HepG2 (cell line): ENCODE results near the gene IFT80. TPM values are rescaled to one million over a fixed set of nuclear protein-coding genes. Genes with fewer than 3 reads are reported as not detected.

ENCODE experiments used
- ATAC-seq: fragments of 200-7000 bp; cut with Tn5 transposase; 3 replicates; pipeline ENCODE4 v1.9.1; 2020; ENCODE audit warnings: mild to moderate bottlenecking, moderate library complexity
- BruUV-seq: library from RNA; stranded (reverse); fragments of 400-500 nt; replicated peaks from 2 replicates; lab custom pipeline; 2021; lab: Mats Ljungman, UMichigan
- CTCF ChIA-PET: fragments of 300-600 bp; formaldehyde crosslinking; extraction: SDS; loops from one replicate; lab custom pipeline; 2021; ENCODE audit warnings: low total read pairs, inconsistent platforms, low intra/inter-chr PET ratio; lab: Yijun Ruan, JAX
- POLR2A ChIA-PET: fragments of 350-600 bp; sonication (Branson Sonifier 250); formaldehyde crosslinking; loops from one replicate; lab custom pipeline; 2020; ENCODE audit warnings: antibody characterized with exemption, inconsistent platforms; lab: Yijun Ruan, JAX
- DNase-seq: peaks from one replicate; pipeline ENCODE4 v3.0.0-alpha.2; 2015; ENCODE audit warnings: low spot score
- FAIRE-seq: peaks from 3 replicates; lab custom pipeline; 2011; peaks lifted over from hg19 to GRCh38; lab: Jason Lieb, UNC
- H2AFZ ChIP-seq: one replicate; pipeline ENCODE4 v1.6.1; 2011; ENCODE audit warnings: low read length, inconsistent platforms
- H3K27ac ChIP-seq: fragments of 300-600 bp; 3 replicates; pipeline ENCODE4 v1.8.0; 2011; ENCODE audit warnings: mixed run types, mild to moderate bottlenecking, mixed read lengths, low read length, inconsistent platforms; ENCODE audit not compliant: insufficient read depth; ENCODE audit errors: extremely low read length
- H3K27me3 ChIP-seq, 2 experiments: fragments of 200-600 bp in 1 of 2; 2 replicates in 1 of 2; 3 replicates in 1 of 2; pipeline versions ENCODE4 v1.6.0 to v1.8.0; 2011; ENCODE audit warnings: low read length in 2 of 2, mild to moderate bottlenecking in 2 of 2, moderate library complexity in 2 of 2, inconsistent platforms in 1 of 2; ENCODE audit not compliant: insufficient read depth in 2 of 2, control insufficient read depth in 1 of 2
- H3K36me3 ChIP-seq, 2 experiments: fragments of 200-600 bp in 1 of 2; replicated peaks in 1 of 2; 2 replicates in 1 of 2; 3 replicates in 1 of 2; pipeline versions ENCODE4 v1.5.1 to v1.8.0; 2011; ENCODE audit warnings: low read length in 2 of 2, inconsistent platforms in 1 of 2; ENCODE audit not compliant: insufficient read depth in 2 of 2, control insufficient read depth in 1 of 2
- H3K4me1 ChIP-seq: 2 replicates; pipeline ENCODE4 v1.5.1; 2012; ENCODE audit warnings: low read length, inconsistent platforms; ENCODE audit not compliant: insufficient read depth
- H3K4me2 ChIP-seq: 2 replicates; pipeline ENCODE4 v1.6.0; 2011; ENCODE audit warnings: low read depth, low read length, inconsistent platforms
- H3K4me3 ChIP-seq, 3 experiments: fragments of 200-600 bp in 1 of 3; sonication (generic), shearing (Covaris generic) in 1 of 3; replicated peaks in 1 of 3; 2 replicates each; pipeline ENCODE4 v1.5.1; 2011 to 2016; ENCODE audit warnings: low read length in 3 of 3, inconsistent platforms in 2 of 3, low read depth in 2 of 3, mild to moderate bottlenecking in 2 of 3, control low read depth in 1 of 3, mixed read lengths in 1 of 3; ENCODE audit not compliant: insufficient read depth in 1 of 3
- H3K79me2 ChIP-seq: one replicate; pipeline ENCODE4 v1.6.1; 2011; ENCODE audit warnings: low read length, inconsistent platforms; ENCODE audit not compliant: insufficient read depth
- H3K9ac ChIP-seq: 2 replicates; pipeline ENCODE4 v1.6.0; 2011; ENCODE audit warnings: mild to moderate bottlenecking, low read depth, low read length, inconsistent platforms; ENCODE audit not compliant: insufficient read depth
- H3K9me3 ChIP-seq: 2 replicates; pipeline ENCODE4 v1.5.1; 2012; ENCODE audit warnings: mild to moderate bottlenecking, low read length
- H4K20me1 ChIP-seq: 2 replicates; pipeline ENCODE4 v1.6.0; 2011; ENCODE audit warnings: inconsistent platforms, mild to moderate bottlenecking, low read length, moderate library complexity; ENCODE audit not compliant: insufficient read depth
- ATF1 ChIP-seq: IDR thresholded peaks from 2 replicates; pipeline ENCODE4 v1.6.1; 2016; ENCODE audit warnings: mild to moderate bottlenecking, control low read depth
- CBX1 ChIP-seq: IDR thresholded peaks from one replicate; pipeline ENCODE4 v1.6.1; 2016; ENCODE audit warnings: antibody characterized with exemption, low read depth
- HMGXB4 ChIP-seq, 2 experiments: sonication (generic) in 1 of 2; formaldehyde crosslinking in 1 of 2; IDR thresholded peaks; 2 replicates each; pipeline versions ENCODE4 v1.4.0 to v1.6.1; 2018 to 2020; ENCODE audit warnings: missing genetic modification reagents in 2 of 2, borderline replicate concordance in 1 of 2, low read depth in 1 of 2, mild to moderate bottlenecking in 1 of 2, missing biosample characterization in 1 of 2
- KDM6A ChIP-seq: IDR thresholded peaks from 2 replicates; pipeline ENCODE4 v1.6.1; 2016; ENCODE audit warnings: low read depth
- PBX3 ChIP-seq: sonication (generic); formaldehyde crosslinking; IDR thresholded peaks from 2 replicates; pipeline ENCODE4 v1.8.1; 2023; ENCODE audit warnings: missing genetic modification reagents, inconsistent platforms, borderline replicate concordance
- RBM22 ChIP-seq: fragments of 200-400 bp; formaldehyde crosslinking; optimal IDR thresholded peaks from 2 replicates; pipeline ENCODE3; 2017; ENCODE audit warnings: mild to moderate bottlenecking, low read length, moderate library complexity
- SNAPC4 ChIP-seq: sonication (generic); formaldehyde crosslinking; IDR thresholded peaks from 2 replicates; pipeline ENCODE4 v1.4.0; 2020; ENCODE audit warnings: mild to moderate bottlenecking, missing genetic modification reagents
- ZBTB49 ChIP-seq: sonication (generic); formaldehyde crosslinking; IDR thresholded peaks from 2 replicates; pipeline ENCODE4 v1.4.0; 2020; ENCODE audit warnings: missing genetic modification reagents, borderline replicate concordance
- ZBTB7B ChIP-seq: sonication (generic); formaldehyde crosslinking; IDR thresholded peaks from 2 replicates; pipeline ENCODE4 v1.4.0; 2020; ENCODE audit warnings: missing genetic modification reagents
- ZFP62 ChIP-seq: sonication (generic); formaldehyde crosslinking; IDR thresholded peaks from 2 replicates; pipeline ENCODE4 v1.4.0; 2020; ENCODE audit warnings: missing genetic modification reagents
- ZNF143 ChIP-seq: sonication (generic); formaldehyde crosslinking; IDR thresholded peaks from 2 replicates; pipeline ENCODE4 v1.4.0; 2020; ENCODE audit warnings: missing genetic modification reagents
- ZNF207 ChIP-seq: fragments of 450-650 bp; IDR thresholded peaks from 2 replicates; pipeline ENCODE4 v1.6.1; 2016; ENCODE audit warnings: antibody characterized with exemption, borderline replicate concordance
- ZNF660 ChIP-seq: sonication (generic); formaldehyde crosslinking; IDR thresholded peaks from 2 replicates; pipeline ENCODE4 v1.5.1; 2020; ENCODE audit warnings: mild to moderate bottlenecking, low read depth, missing genetic modification reagents, borderline replicate concordance
- ZNF780A ChIP-seq: sonication (generic); formaldehyde crosslinking; IDR thresholded peaks from 2 replicates; pipeline ENCODE4 v1.8.0; 2022; ENCODE audit warnings: mild to moderate bottlenecking, missing genetic modification reagents, moderate library complexity
- ZNF788 ChIP-seq: sonication (generic); formaldehyde crosslinking; IDR thresholded peaks from 2 replicates; pipeline ENCODE4 v1.5.0; 2020; ENCODE audit warnings: mild to moderate bottlenecking, missing genetic modification reagents, borderline replicate concordance
- WGBS: methylation state at CpG from one replicate; pipeline ENCODE4 v1.1.6; 2017; ENCODE audit warnings: low lambda C conversion rate; 5-methylcytosine and 5-hydroxymethylcytosine counted together
- in situ Hi-C: cut with HindIII; loops from 2 replicates; pipeline ENCODE4 v1.10.0; 2017; ENCODE audit warnings: low pct_unique_long_range_greater_than_20kb; ENCODE audit not compliant: extremely low pct_ligation_motif_present
- intact Hi-C: fragments of 100-400 bp; cut with micrococcal nuclease; formaldehyde crosslinking; loops from one replicate; pipeline ENCODE4 v1.10.0; 2022; ENCODE audit not compliant: unreplicated experiment
- polyA plus RNA-seq, 8 experiments: library from polyadenylated mRNA; depleted of rRNA in 3 of 8; stranded (reverse) in 7 of 8; unstranded in 1 of 8; fragments of >200 nt; fragmentation: Illumina TruSeq in 4 of 8; extraction: Trizol in 4 of 8; gene quantifications; 2 replicates each; pipeline versions ENCODE4 v1.2.1 to v1.2.3, GENCODE V29; 2011 to 2016; ENCODE audit warnings: low read depth in 4 of 8, missing spikeins in 1 of 8, mixed read lengths in 1 of 8; ENCODE audit not compliant: insufficient read depth in 1 of 8
- total RNA-seq, 5 experiments: library from RNA; depleted of rRNA; stranded (reverse); fragments of >200 nt; fragmentation: Illumina TruSeq; extraction: Trizol; gene quantifications; 2 replicates each; pipeline ENCODE4 v1.2.3, GENCODE V29; 2016; ENCODE audit warnings: low read depth in 1 of 5

The IFT80 gene
- total and polyA plus RNA-seq, 2 of the 13 experiments (the other 11 are each of a cell fraction or from before 2014, with no cell fraction given), result 11.4 to 15.7 TPM

GRCh38 chr3:160217675-160218074 is 181.3 kb downstream of the IFT80 start:
- Histone ChIP-seq H3K4me1 (no peaks in the 10 kb centered on the region), H3K27me3 (peaks cover 0 to 13% of the 10 kb centered on the region in 2 experiments; a peak in 1 of 5 replicates), H3K9ac (no peak overlapping the region), H3K27ac (no peak overlapping the region), H3K4me3 (no peak overlapping the region), H3K4me2 (no peak overlapping the region), H3K9me3 (no peaks in the 10 kb centered on the region), H2AFZ (no peak overlapping the region), H3K79me2 (no peaks in the 10 kb centered on the region), H3K36me3 (no peaks in the 10 kb centered on the region), H4K20me1 (no peaks in the 10 kb centered on the region)
- intact Hi-C loops (no loop called here), in situ Hi-C loops (no loop called here)
- ChIA-PET CTCF (no interaction called here), POLR2A (no interaction called here)
- 45% methylated on average over 4 of the region's 4 CpGs for WGBS
- no peak for FAIRE-seq
- DNase-seq, result no peak
- BruUV-seq, result no TSS peak
- ATAC-seq, result no peak
- TF ChIP-seq ATF1 (no peak), ZNF780A (no peak), ZFP62 (CRISPR knock-in tag) (no peak), ZNF207 (no peak), PBX3 (CRISPR knock-in tag) (no peak), ZBTB7B (CRISPR knock-in tag) (no peak), ZNF660 (CRISPR knock-in tag) (no peak), RBM22 (no peak), KDM6A (CRISPR knock-in tag) (no peak), HMGXB4 (CRISPR knock-in tag; IDR thresholded peaks at IDR 0.05; ENCODE audit: borderline replicate concordance in 1 of 2, low read depth in 1 of 2) (no peak), ZBTB49 (CRISPR knock-in tag) (no peak), ZNF143 (CRISPR knock-in tag) (no peak), SNAPC4 (no peak), ZNF788 (CRISPR knock-in tag) (no peak), CBX1 (no peak)
